ENCODE results near the gene SLC11A2.

The SLC11A2 gene

GRCh38 chr12:51065530-51065929 is 39.3 kb upstream of the SLC11A2 start:
- TF ChIP-seq, protein P1, sequence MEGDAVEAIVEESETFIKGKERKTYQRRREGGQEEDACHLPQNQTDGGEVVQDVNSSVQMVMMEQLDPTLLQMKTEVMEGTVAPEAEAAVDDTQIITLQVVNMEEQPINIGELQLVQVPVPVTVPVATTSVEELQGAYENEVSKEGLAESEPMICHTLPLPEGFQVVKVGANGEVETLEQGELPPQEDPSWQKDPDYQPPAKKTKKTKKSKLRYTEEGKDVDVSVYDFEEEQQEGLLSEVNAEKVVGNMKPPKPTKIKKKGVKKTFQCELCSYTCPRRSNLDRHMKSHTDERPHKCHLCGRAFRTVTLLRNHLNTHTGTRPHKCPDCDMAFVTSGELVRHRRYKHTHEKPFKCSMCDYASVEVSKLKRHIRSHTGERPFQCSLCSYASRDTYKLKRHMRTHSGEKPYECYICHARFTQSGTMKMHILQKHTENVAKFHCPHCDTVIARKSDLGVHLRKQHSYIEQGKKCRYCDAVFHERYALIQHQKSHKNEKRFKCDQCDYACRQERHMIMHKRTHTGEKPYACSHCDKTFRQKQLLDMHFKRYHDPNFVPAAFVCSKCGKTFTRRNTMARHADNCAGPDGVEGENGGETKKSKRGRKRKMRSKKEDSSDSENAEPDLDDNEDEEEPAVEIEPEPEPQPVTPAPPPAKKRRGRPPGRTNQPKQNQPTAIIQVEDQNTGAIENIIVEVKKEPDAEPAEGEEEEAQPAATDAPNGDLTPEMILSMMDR (IDR thresholded peaks at IDR 0.05; ENCODE audit: control insufficient read depth, extremely low read depth, insufficient read depth) = no peak
- DNase-seq (ENCODE audit: low read depth) = no peak
- H3K4me3 ChIP-seq (ENCODE audit: low read depth, low read length) = no peak overlapping the region

DNA sequence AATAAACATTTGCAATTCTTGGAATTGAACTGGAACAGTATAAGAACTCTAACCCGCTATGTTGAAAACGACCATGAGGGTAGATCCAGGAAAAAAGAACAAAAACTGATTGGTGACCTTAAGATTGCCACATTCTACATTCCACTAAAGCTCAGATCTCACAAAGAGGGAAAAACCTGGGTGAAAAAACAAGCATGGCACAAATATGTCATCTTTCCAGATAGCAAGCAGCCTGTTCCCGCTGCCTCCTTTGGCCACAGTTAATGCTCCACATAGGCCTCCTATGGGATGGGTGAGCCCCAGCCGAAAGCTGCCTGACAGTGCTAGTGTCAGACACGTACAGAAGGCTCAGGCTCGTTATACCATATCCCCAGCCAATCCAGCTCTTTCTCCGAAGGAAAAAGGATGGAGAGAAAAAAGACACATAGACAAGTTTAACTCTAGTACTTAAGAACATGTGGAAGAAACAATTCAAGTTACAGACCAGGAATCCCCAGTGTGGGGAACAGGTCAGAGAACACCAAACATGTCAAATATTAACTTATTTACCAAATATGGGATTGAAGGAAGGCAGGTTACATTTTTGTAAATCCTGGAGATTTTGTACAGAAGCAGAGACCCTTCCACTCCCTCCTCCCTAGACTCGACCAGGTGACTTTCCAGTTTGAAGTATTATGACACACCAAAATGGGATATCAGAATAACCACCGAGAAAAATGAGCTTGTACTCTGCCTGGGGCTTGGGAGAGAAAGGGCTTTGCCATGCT is 36.6 kb upstream of the SLC11A2 start:
- no peak for DNase-seq (ENCODE audit: low read depth)
- H3K4me3 ChIP-seq (ENCODE audit: low read depth, low read length) = no peak overlapping the region
- TF ChIP-seq, protein P1 (IDR thresholded peaks at IDR 0.05; ENCODE audit: control insufficient read depth, extremely low read depth, insufficient read depth) = no peak

GRCh38 chr12:51059086-51059485 is 32.9 kb upstream of the SLC11A2 start:
- no peak for DNase-seq (ENCODE audit: low read depth)
- no peak overlapping the region for H3K4me3 ChIP-seq (ENCODE audit: low read depth, low read length)
- TF ChIP-seq, protein P1 (IDR thresholded peaks at IDR 0.05; ENCODE audit: control insufficient read depth, extremely low read depth, insufficient read depth) = no peak

DNA sequence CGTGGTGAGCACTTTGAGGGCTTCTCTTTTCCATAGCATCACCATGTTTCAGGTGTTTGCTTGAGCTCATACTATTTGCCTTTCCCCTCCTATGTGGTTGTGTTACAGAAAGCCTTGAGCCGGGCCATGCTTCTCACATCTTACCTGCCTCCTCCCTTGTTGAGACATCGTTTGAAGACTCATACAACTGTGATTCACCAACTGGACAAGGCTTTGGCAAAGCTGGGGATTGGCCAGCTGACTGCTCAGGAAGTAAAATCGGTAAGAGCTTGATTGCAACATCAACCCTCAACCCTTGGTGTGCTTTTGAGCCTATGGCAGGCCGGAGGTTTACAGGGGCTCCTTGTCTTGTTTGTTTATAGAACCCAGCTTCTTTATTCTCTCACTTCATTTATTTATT is 30.1 kb upstream of the SLC11A2 start:
- no peak overlapping the region for H3K4me3 ChIP-seq (ENCODE audit: low read depth, low read length)
- DNase-seq (ENCODE audit: low read depth) = no peak
- TF ChIP-seq, protein P1 (IDR thresholded peaks at IDR 0.05; ENCODE audit: control insufficient read depth, extremely low read depth, insufficient read depth) = no peak

DNA sequence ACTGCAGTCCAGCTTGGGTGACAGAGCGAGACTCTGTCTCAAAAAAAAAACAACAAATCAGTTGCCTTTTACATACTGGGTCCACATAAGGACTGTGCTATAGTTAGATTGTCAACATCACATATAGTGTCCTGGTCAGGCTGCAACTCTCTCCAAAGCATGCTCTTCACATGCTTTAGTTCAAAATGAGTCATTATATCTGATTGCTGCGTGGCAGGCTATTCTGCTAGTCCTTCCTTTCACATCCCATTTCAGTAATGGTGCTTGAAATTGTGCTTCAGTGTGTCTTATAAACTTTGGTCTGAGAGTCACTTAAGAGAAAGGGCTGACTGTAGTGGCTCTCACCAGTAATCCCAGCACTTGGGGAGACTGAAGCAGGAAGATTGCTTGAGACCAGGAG is 28.9 kb upstream of the SLC11A2 start:
- no peak overlapping the region for H3K4me3 ChIP-seq (ENCODE audit: low read depth, low read length)
- TF ChIP-seq, protein P1 (IDR thresholded peaks at IDR 0.05; ENCODE audit: control insufficient read depth, extremely low read depth, insufficient read depth) = no peak
- DNase-seq (ENCODE audit: low read depth) = no peak

DNA sequence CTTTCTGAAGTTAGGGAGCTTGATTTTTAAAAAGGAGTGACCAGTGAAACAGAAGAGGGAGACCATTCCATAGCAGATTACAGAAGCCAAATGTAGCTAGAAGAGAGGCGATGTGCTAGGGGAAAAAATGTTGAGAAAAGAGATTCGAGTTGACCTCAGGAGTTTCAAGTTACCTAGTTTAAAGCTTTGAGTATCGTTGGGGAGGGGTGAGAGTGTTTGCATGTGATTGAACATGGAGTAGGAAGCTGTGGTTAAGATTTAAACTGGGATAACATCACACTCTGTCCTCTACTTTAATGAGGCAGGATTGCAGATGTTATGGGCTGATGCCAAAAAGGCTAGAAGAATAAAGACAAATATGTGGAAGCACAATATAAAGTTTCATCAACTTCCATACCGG is 25.6 kb upstream of the SLC11A2 start:
- DNase-seq (ENCODE audit: low read depth) = no peak
- no peak overlapping the region for H3K4me3 ChIP-seq (ENCODE audit: low read depth, low read length)
- TF ChIP-seq, protein P1 (IDR thresholded peaks at IDR 0.05; ENCODE audit: control insufficient read depth, extremely low read depth, insufficient read depth) = no peak

GRCh38 chr12:51049525-51049924 is 23.3 kb upstream of the SLC11A2 start:
- TF ChIP-seq, protein P1 (IDR thresholded peaks at IDR 0.05; ENCODE audit: control insufficient read depth, extremely low read depth, insufficient read depth) = no peak
- DNase-seq (ENCODE audit: low read depth) = no peak
- H3K4me3 ChIP-seq (ENCODE audit: low read depth, low read length) = peak overlapping the region; percentile 87
